Common myeloid progenitor, CD34-positive (primary cell): Measurements from ENCODE around the gene COL23A1.

Experiments
- CTCF ChIA-PET: fragments of 350-600 bp; sonication (Branson Sonifier 250); formaldehyde crosslinking; loops from one replicate; lab custom pipeline; 2021; ENCODE audit warnings: antibody characterized with exemption; lab: Charles Lee
- POLR2A ChIA-PET: fragments of 350-600 bp; sonication (Branson Sonifier 250); formaldehyde crosslinking; loops from one replicate; lab custom pipeline; 2021; ENCODE audit warnings: antibody characterized with exemption; lab: Charles Lee
- DNase-seq, 3 donors: peaks; one replicate each; pipeline versions ENCODE4 v3.0.0 to v3.0.0-alpha.2; 2013
- H3K27ac ChIP-seq, 2 experiments: 1 replicate in 1 of 2; 2 replicates in 1 of 2; pipeline ENCODE4 v1.7.0; 2013; ENCODE audit warnings: inconsistent platforms in 2 of 2, low read length in 2 of 2, mild to moderate bottlenecking in 2 of 2, low read depth in 1 of 2, moderate library complexity in 1 of 2; ENCODE audit not compliant: severe bottlenecking in 2 of 2, insufficient read depth in 1 of 2, poor library complexity in 1 of 2
- H3K27me3 ChIP-seq, 5 experiments: replicated peaks in 2 of 5; 1 replicate in 3 of 5; 2 replicates in 2 of 5; pipeline versions ENCODE4 v1.6.1 to v1.7.0; 2013; ENCODE audit warnings: low read length in 4 of 5, mild to moderate bottlenecking in 2 of 5, moderate library complexity in 2 of 5, inconsistent platforms in 1 of 5; ENCODE audit not compliant: insufficient read depth in 5 of 5, control insufficient read depth in 4 of 5
- H3K36me3 ChIP-seq, 4 experiments: 1 replicate in 2 of 4; 2 replicates in 2 of 4; pipeline versions ENCODE4 v1.6.1 to v1.7.0; 2013; ENCODE audit warnings: low read length in 3 of 4, control low read depth in 1 of 4, mild to moderate bottlenecking in 1 of 4; ENCODE audit not compliant: control insufficient read depth in 4 of 4, insufficient read depth in 4 of 4
- H3K4me1 ChIP-seq, 4 experiments: 1 replicate in 3 of 4; 2 replicates in 1 of 4; pipeline versions ENCODE4 v1.6.1 to v1.7.1; 2013; ENCODE audit warnings: low read length in 3 of 4, mild to moderate bottlenecking in 3 of 4, control low read depth in 1 of 4, inconsistent platforms in 1 of 4, moderate library complexity in 1 of 4; ENCODE audit not compliant: control insufficient read depth in 4 of 4, insufficient read depth in 4 of 4; ENCODE audit errors: control extremely low read depth in 1 of 4
- H3K4me3 ChIP-seq, 7 experiments: 1 replicate in 4 of 7; 2 replicates in 3 of 7; pipeline versions ENCODE4 v1.5.1 to v1.7.0; 2013; ENCODE audit warnings: mild to moderate bottlenecking in 7 of 7, low read length in 6 of 7, moderate library complexity in 6 of 7, inconsistent platforms in 2 of 7, low read depth in 2 of 7, control low read depth in 1 of 7; ENCODE audit not compliant: insufficient read depth in 4 of 7, control insufficient read depth in 1 of 7; ENCODE audit errors: extremely low read depth in 1 of 7
- H3K9me3 ChIP-seq, 5 experiments: 1 replicate in 4 of 5; 2 replicates in 1 of 5; pipeline versions ENCODE4 v1.6.1 to v1.7.1; 2013; ENCODE audit warnings: low read length in 4 of 5, mild to moderate bottlenecking in 2 of 5, inconsistent platforms in 1 of 5, low read depth in 1 of 5, moderate library complexity in 1 of 5; ENCODE audit not compliant: control insufficient read depth in 4 of 5, insufficient read depth in 2 of 5; ENCODE audit errors: control extremely low read depth in 1 of 5
- WGBS: methylation state at CpG from one replicate; pipeline ENCODE4 v1.1.5; 2013; ENCODE audit not compliant: insufficient coverage; 5-methylcytosine and 5-hydroxymethylcytosine counted together

Gene COL23A1

GRCh38 chr5:178288401-178289368, 301.5 kb downstream of the COL23A1 start:
- Histone ChIP-seq H3K36me3 (no peaks in the 10 kb centered on the region), H3K4me1 (peaks cover 0 to 4% (median 0%) of the 10 kb centered on the region in 4 experiments), H3K9me3 (peaks cover 0 to 3% (median 0%) of the 10 kb centered on the region in 5 experiments), H3K4me3 (no peak overlapping the region), H3K27me3 (peaks cover 0 to 7% (median 0%) of the 10 kb centered on the region in 5 experiments), H3K27ac (no peak overlapping the region)
- POLR2A ChIA-PET = no interaction called here
- WGBS = 66% methylated on average over 20 of the region's 21 CpGs
- CTCF ChIA-PET = interaction anchor here (1.5 to 2.9 kb wide), 2 partner anchors 8 to 17 kb away, joined by 4 to 6 read pairs; no protein-coding TSS in a partner anchor
- no peak for DNase-seq

DNA sequence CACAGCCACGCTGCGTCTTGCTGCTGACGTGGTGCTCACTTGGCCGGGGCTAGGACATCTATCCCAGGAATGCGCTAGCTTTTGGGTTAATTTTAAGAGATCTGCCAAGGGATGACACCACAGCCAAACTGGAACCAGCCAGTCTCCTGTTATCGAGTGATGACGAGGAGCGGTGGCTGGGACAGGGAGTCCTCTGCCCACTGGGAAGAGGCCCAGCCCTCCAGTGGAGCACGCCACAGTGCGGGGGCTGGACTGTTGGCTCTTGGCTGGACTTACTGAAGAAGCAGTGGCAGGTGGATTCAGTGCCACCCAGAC, 302.4 kb downstream of the COL23A1 start:
- peaks cover 0 to 3% (median 0%) of the 10 kb centered on the region in 5 experiments for H3K9me3 ChIP-seq
- H3K36me3 ChIP-seq = no peaks in the 10 kb centered on the region
- CTCF ChIA-PET = interaction anchor here (1.6 to 2.9 kb wide), 2 partner anchors 8 to 16 kb away, joined by 4 to 6 read pairs; no protein-coding TSS in a partner anchor
- no peak for DNase-seq
- 97% methylated on average over 10 of the region's 10 CpGs for WGBS
- POLR2A ChIA-PET = no interaction called here
- H3K27ac ChIP-seq = no peak overlapping the region
- no peak overlapping the region for H3K4me3 ChIP-seq
- peaks cover 0 to 4% (median 0%) of the 10 kb centered on the region in 4 experiments for H3K4me1 ChIP-seq
- peaks cover 0 to 2% (median 0%) of the 10 kb centered on the region in 5 experiments for H3K27me3 ChIP-seq

DNA sequence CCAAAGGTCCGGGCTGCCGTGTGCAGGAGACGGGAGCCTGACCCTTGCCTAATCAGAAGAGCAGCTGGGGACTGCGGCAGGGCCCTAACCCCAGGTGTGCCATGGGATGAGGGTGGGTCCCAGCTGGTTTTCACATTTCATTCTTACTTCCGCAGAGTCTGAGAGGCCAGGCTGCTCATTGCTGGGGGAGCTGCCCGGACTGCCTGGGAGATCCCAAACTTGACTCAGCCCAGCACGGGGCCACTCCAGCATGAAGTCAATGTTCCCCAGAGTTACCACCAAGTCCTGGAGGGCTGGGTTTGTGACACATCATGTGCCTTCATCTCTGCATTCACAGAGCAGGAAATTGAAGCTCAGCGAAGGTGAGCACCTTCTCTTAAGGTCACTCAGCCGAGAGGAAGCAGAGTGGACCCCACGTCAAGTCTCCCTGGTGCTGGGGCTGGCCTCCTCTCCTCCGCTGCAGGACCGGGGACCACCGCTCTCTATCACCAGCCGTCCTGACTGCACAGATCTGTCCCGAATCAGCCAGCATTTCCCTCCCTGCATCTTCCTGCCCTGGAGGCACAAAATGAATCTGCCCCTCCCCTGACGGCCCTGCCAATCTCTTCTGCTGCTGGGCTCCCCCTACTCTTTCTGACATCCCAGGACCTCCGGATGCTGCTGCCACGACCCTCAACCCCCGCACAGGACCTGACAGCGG, 303.0 kb downstream of the COL23A1 start:
- peaks cover 0 to 4% (median 0%) of the 10 kb centered on the region in 4 experiments for H3K4me1 ChIP-seq
- peaks cover 0 to 3% (median 0%) of the 10 kb centered on the region in 5 experiments for H3K9me3 ChIP-seq
- no peaks in the 10 kb centered on the region for H3K36me3 ChIP-seq
- 93% methylated on average over 18 of the region's 20 CpGs for WGBS
- no peak overlapping the region for H3K27ac ChIP-seq
- CTCF ChIA-PET = interaction anchor here (1.6 to 2.9 kb wide), 2 partner anchors 9 to 16 kb away, joined by 4 to 6 read pairs; no protein-coding TSS in a partner anchor
- peaks cover 0 to 2% (median 0%) of the 10 kb centered on the region in 5 experiments for H3K27me3 ChIP-seq
- DNase-seq = no peak
- POLR2A ChIA-PET = no interaction called here
- no peak overlapping the region for H3K4me3 ChIP-seq

GRCh38 chr5:178286226-178287090, 303.7 kb downstream of the COL23A1 start:
- peaks cover 0 to 4% (median 0%) of the 10 kb centered on the region in 4 experiments for H3K4me1 ChIP-seq
- H3K27ac ChIP-seq = no peak overlapping the region
- WGBS = 95% methylated on average over 20 of the region's 34 CpGs
- H3K27me3 ChIP-seq = peaks cover 0 to 2% (median 0%) of the 10 kb centered on the region in 5 experiments
- ChIA-PET CTCF (interaction anchor here (0.8 to 2.9 kb wide), 3 partner anchors 9 to 264 kb away, joined by 3 to 6 read pairs (median 4); no protein-coding TSS in a partner anchor), POLR2A (no interaction called here)
- H3K4me3 ChIP-seq = no peak overlapping the region
- DNase-seq = no peak
- H3K36me3 ChIP-seq = no peaks in the 10 kb centered on the region
- H3K9me3 ChIP-seq = peaks cover 0 to 3% (median 0%) of the 10 kb centered on the region in 5 experiments

- Histone ChIP-seq H3K4me1 (peaks cover 0 to 4% (median 0%) of the 10 kb centered on the region in 4 experiments), H3K9me3 (peaks cover 0 to 3% (median 0%) of the 10 kb centered on the region in 5 experiments), H3K27ac (no peak overlapping the region), H3K36me3 (no peaks in the 10 kb centered on the region), H3K4me3 (no peak overlapping the region), H3K27me3 (peaks cover 0 to 2% (median 0%) of the 10 kb centered on the region in 5 experiments)
- POLR2A ChIA-PET = no interaction called here
- no peak for DNase-seq
- WGBS = 92% methylated on average over 18 of the region's 19 CpGs
- CTCF ChIA-PET = interaction anchor here (0.8 to 2.9 kb wide), 3 partner anchors 14 to 269 kb away, joined by 3 to 8 read pairs (median 6); no protein-coding TSS in a partner anchor
These were observed 304.6 kb downstream of the COL23A1 start for GRCh38 chr5:178285399-178286225.
